A549 treated with DMSO at 1 μM for 4 hours (cell line): Measurements from ENCODE around the gene OR10H4. TPM values are rescaled to one million over a fixed set of nuclear protein-coding genes. Genes with fewer than 3 reads are reported as not detected.

ENCODE experiments used
- total RNA-seq: library from RNA; stranded (reverse); fragments of 200-300 nt; extraction: Qiagen RNA extraction; gene quantifications from 5 replicates; pipeline ENCODE4 v1.2.3, GENCODE V29; 2022; ENCODE audit warnings: low read depth

OR10H4 gene, protein sequence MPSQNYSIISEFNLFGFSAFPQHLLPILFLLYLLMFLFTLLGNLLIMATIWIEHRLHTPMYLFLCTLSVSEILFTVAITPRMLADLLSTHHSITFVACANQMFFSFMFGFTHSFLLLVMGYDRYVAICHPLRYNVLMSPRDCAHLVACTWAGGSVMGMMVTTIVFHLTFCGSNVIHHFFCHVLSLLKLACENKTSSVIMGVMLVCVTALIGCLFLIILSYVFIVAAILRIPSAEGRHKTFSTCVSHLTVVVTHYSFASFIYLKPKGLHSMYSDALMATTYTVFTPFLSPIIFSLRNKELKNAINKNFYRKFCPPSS
- total RNA-seq: not detected in 5 replicates

DNA sequence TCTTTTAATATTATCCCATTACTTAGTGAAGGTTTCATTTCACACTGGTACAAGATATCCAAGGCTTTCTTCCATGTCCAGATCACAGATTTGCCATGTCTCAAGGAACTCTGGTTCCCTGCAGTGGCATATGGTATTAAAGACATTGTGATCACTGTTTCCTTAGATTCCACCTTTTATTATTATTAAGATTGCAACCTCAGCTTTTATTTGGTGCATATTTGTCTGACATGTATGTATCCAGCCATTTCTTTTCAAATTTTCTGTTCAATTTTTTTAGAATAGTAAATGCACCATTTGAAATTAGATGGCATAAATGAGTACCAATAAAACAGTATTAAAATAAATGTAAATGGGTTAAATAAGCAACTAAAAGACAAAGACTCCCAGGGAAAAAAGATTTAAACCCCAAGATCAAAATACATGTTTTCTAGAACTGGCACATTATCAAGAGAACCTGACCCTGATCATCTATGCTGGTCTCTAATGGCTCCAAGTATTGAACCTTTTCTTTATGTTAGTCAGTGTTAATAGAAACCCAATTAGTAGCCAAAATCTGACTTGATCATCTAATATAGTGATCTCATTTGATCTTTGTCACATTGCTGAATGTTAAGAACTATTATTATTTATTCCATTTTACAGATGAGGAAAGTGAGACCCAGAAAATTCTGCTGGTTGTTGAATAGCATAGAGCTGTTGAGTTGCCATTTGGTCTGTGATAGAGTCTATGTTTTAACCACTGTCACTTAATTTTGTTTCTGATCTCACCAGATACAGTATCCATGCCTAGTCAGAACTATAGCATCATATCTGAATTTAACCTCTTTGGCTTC is at the start of gene OR10H4:
Gene OR10H4, plus strand, starts transcription at position 786 of the 836 bp plus-strand sequence. Its CDS starts 0 bp downstream, at position 786.

DNA sequence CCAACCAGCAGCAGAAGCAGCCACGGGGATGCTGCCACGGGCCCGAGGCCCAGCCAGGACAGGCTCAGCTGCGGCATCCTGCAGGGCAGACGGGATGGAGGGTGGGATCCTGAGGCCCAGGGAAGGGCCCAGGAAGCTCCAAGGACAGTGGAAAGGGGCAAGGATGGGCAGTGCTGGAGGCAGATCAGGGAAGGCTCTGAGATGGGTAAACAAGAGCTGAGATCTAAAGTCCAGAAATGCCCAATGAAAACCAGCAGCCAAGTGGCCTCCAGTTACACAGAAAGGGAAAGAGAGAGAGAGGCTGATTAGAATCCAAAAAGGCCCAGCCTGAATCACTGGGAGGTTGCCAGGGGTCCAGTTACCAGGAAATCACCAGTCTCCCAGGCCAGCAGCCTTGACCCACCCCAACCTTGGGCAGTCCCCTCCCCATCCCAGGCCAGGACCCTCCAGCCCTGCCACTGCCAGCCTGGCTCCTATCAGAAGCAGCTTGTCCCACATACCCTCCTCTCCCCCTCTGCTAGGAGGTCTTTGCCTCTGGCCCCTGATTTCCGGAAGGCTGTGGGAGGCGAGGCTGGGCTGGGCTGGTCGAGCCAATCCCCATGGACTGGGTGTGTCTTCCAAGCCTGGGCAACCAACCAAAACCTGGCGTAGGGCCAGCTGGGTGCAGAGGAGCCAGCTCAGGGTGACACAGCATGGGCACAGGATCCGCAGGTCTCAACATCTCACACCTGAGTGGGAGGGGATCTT is 14.3 kb upstream of the OR10H4 start, which contains the start of gene CYP4F11:
Gene CYP4F11, minus strand, starts transcription at position 198 of the 747 bp plus-strand sequence. Its CDS starts 121 bp downstream, at position 77.

Other genes starting within 250 kb of the OR10H4 start
- gene OR10H2, start 221.0 kb upstream of the OR10H4 start, total RNA-seq: not detected in 5 replicates
- gene OR10H3, start 211.0 kb upstream of the OR10H4 start, total RNA-seq: not detected in 5 replicates
- not detected in 5 replicates for gene OR10H5, start 161.3 kb upstream of the OR10H4 start, total RNA-seq
- gene OR10H1, start 133.3 kb upstream of the OR10H4 start, total RNA-seq: not detected in 5 replicates
- 0.07 to 0.20 TPM (median 0.11 TPM) in 4 of 5 replicates, not detected in the other for gene CYP4F2, start 50.9 kb upstream of the OR10H4 start, total RNA-seq
- gene CYP4F11, start 14.5 kb upstream of the OR10H4 start, total RNA-seq: 6.6 to 8.8 TPM (median 7.0 TPM) in 5 replicates
- 357 to 457 TPM (median 429 TPM) in 5 replicates for gene TPM4, start 127.5 kb downstream of the OR10H4 start, total RNA-seq
- gene RAB8A, start 162.9 kb downstream of the OR10H4 start, total RNA-seq: 41.0 to 61.3 TPM (median 44.4 TPM) in 5 replicates
- 0.05 to 0.15 TPM in 2 of 5 replicates, not detected in the others for gene HSH2D, start 194.7 kb downstream of the OR10H4 start, total RNA-seq
- gene CIB3, start 224.5 kb downstream of the OR10H4 start, total RNA-seq: not detected in 5 replicates
- 88.2 to 96.3 TPM (median 92.0 TPM) in 5 replicates for gene FAM32A, start 236.4 kb downstream of the OR10H4 start, total RNA-seq
- 56.4 to 66.0 TPM (median 62.6 TPM) in 5 replicates for gene AP1M1, start 248.9 kb downstream of the OR10H4 start, total RNA-seq